ENCODE results near the gene SLC13A4.
"Not testable (repeated sequence)": the region's sequence is repeated elsewhere in the genome, so short reads cannot be mapped to it uniquely, and the experiment has no call there.

Gene SLC13A4

GRCh38 chr7:135728136-135728669 is at the start of gene SLC13A4:
SLC13A4 (minus strand) TSS chr7:135728186; CDS start chr7:135727496, 690 bp downstream.
- no peak for DNase-seq (ENCODE audit: low read depth in 4 of 4, low spot score in 1 of 4)

- DNase-seq (ENCODE audit: low read depth in 4 of 4, low spot score in 1 of 4): not testable (repeated sequence)
These were observed 47.9 kb upstream of the SLC13A4 start for GRCh38 chr7:135775915-135776314.

GRCh38 chr7:135775230-135775629 is 47.2 kb upstream of the SLC13A4 start:
- DNase-seq (ENCODE audit: low read depth in 4 of 4, low spot score in 1 of 4): no peak

- no peak for DNase-seq (ENCODE audit: low read depth in 4 of 4, low spot score in 1 of 4)
These were observed 46.3 kb upstream of the SLC13A4 start for GRCh38 chr7:135774284-135774683.

GRCh38 chr7:135773464-135773863 is 45.5 kb upstream of the SLC13A4 start:
- no peak for DNase-seq (ENCODE audit: low read depth in 4 of 4, low spot score in 1 of 4)

- no peak for DNase-seq (ENCODE audit: low read depth in 4 of 4, low spot score in 1 of 4)
These were observed 44.7 kb upstream of the SLC13A4 start for GRCh38 chr7:135772639-135773222.

GRCh38 chr7:135771961-135772638 is 44.1 kb upstream of the SLC13A4 start:
- no peak for DNase-seq (ENCODE audit: low read depth in 4 of 4, low spot score in 1 of 4)

GRCh38 chr7:135771051-135771450 is 43.1 kb upstream of the SLC13A4 start:
- no peak for DNase-seq (ENCODE audit: low read depth in 4 of 4, low spot score in 1 of 4)

GRCh38 chr7:135770139-135770710 is 42.2 kb upstream of the SLC13A4 start:
- no peak for DNase-seq (ENCODE audit: low read depth in 4 of 4, low spot score in 1 of 4)

GRCh38 chr7:135769005-135769802 is 41.2 kb upstream of the SLC13A4 start:
- DNase-seq (ENCODE audit: low read depth in 4 of 4, low spot score in 1 of 4): no peak

- no peak for DNase-seq (ENCODE audit: low read depth in 4 of 4, low spot score in 1 of 4)
These were observed 40.5 kb upstream of the SLC13A4 start for GRCh38 chr7:135768467-135768866.

GRCh38 chr7:135768064-135768463 is 40.1 kb upstream of the SLC13A4 start:
- DNase-seq (ENCODE audit: low read depth in 4 of 4, low spot score in 1 of 4): no peak

GRCh38 chr7:135763261-135763660 is 35.3 kb upstream of the SLC13A4 start:
- no peak for DNase-seq (ENCODE audit: low read depth in 4 of 4, low spot score in 1 of 4)

GRCh38 chr7:135761751-135762488 is 33.9 kb upstream of the SLC13A4 start:
- no peak for DNase-seq (ENCODE audit: low read depth in 4 of 4, low spot score in 1 of 4)

GRCh38 chr7:135759532-135759931 is 31.5 kb upstream of the SLC13A4 start:
- DNase-seq (ENCODE audit: low read depth in 4 of 4, low spot score in 1 of 4): no peak

- no peak for DNase-seq (ENCODE audit: low read depth in 4 of 4, low spot score in 1 of 4)
These were observed 30.5 kb upstream of the SLC13A4 start for GRCh38 chr7:135758531-135758932.

- DNase-seq (ENCODE audit: low read depth in 4 of 4, low spot score in 1 of 4): no peak
These were observed 29.9 kb upstream of the SLC13A4 start for GRCh38 chr7:135757719-135758411.

GRCh38 chr7:135756191-135756590 is 28.2 kb upstream of the SLC13A4 start:
- no peak for DNase-seq (ENCODE audit: low read depth in 4 of 4, low spot score in 1 of 4)

- no peak for DNase-seq (ENCODE audit: low read depth in 4 of 4, low spot score in 1 of 4)
These were observed 27.4 kb upstream of the SLC13A4 start for GRCh38 chr7:135755351-135755753.
